Progenitor cell of endocrine pancreas (in vitro differentiated cells): ENCODE data around the gene ARHGAP26. TPM values are rescaled to one million over a fixed set of nuclear protein-coding genes. Genes with fewer than 3 reads are reported as not detected.

Experiments
- DNase-seq: peaks from one replicate; pipeline ENCODE4 v3.0.0; 2021; ENCODE audit warnings: low spot score; ENCODE audit not compliant: unreplicated experiment
- H3K27ac Mint-ChIP-seq: 2 replicates; pipeline ENCODE4 v1.8.0; 2021; ENCODE audit warnings: mild to moderate bottlenecking, moderate library complexity, mixed read lengths
- H3K27me3 Mint-ChIP-seq: 2 replicates; pipeline ENCODE4 v1.8.0; 2021; ENCODE audit warnings: mixed read lengths
- H3K36me3 Mint-ChIP-seq: 2 replicates; pipeline ENCODE4 v1.8.0; 2022; ENCODE audit warnings: mixed read lengths; ENCODE audit not compliant: insufficient read depth
- H3K4me1 Mint-ChIP-seq: 2 replicates; pipeline ENCODE4 v1.8.0; 2021; ENCODE audit warnings: low read depth, mixed read lengths
- H3K4me3 Mint-ChIP-seq: 2 replicates; pipeline ENCODE4 v1.8.0; 2021; ENCODE audit warnings: low read depth, mild to moderate bottlenecking, moderate library complexity, mixed read lengths
- H3K9me3 Mint-ChIP-seq: 2 replicates; pipeline ENCODE4 v1.8.0; 2021; ENCODE audit warnings: low read depth, mixed read lengths
- total RNA-seq: library from RNA; stranded (reverse); gene quantifications from 2 replicates; pipeline ENCODE4 v1.2.1, GENCODE V29; 2021
- TF ChIP-seq, protein P1 (sequence below): fragments of 200-600 bp; sonication (generic); IDR thresholded peaks from one replicate; pipeline ENCODE4 v1.5.0; 2021; ENCODE audit warnings: antibody characterized with exemption, mild to moderate bottlenecking; ENCODE audit not compliant: unreplicated experiment

ARHGAP26 gene
- total RNA-seq, 1 donor from 2014 or later: 21.3 TPM

DNA sequence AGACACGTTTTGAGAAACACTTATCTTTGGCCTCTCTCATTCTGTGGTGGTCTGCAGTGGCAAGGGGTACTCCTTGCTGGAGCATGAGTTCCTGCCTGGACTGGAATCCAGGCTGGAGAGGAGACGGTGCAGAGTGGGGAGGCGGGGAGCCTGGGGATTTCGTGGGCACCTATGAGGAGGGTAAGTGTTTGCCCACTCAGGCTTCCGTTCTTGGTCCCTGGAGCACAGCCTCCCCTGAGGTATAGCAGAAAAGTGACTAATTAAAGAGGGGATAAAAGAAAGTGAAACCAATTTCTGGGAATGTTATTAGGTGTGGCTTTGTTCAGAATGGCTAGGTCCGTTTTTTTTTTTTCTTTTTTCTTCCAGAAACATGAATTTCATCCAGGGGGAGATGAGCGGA is 90.8 kb downstream of the ARHGAP26 start:
- H3K36me3 Mint-ChIP-seq: no peaks in the 10 kb centered on the region
- H3K4me3 Mint-ChIP-seq: no peak overlapping the region
- H3K4me1 Mint-ChIP-seq: peaks cover 40% of the 10 kb centered on the region
- DNase-seq: no peak
- TF ChIP-seq, protein P1, sequence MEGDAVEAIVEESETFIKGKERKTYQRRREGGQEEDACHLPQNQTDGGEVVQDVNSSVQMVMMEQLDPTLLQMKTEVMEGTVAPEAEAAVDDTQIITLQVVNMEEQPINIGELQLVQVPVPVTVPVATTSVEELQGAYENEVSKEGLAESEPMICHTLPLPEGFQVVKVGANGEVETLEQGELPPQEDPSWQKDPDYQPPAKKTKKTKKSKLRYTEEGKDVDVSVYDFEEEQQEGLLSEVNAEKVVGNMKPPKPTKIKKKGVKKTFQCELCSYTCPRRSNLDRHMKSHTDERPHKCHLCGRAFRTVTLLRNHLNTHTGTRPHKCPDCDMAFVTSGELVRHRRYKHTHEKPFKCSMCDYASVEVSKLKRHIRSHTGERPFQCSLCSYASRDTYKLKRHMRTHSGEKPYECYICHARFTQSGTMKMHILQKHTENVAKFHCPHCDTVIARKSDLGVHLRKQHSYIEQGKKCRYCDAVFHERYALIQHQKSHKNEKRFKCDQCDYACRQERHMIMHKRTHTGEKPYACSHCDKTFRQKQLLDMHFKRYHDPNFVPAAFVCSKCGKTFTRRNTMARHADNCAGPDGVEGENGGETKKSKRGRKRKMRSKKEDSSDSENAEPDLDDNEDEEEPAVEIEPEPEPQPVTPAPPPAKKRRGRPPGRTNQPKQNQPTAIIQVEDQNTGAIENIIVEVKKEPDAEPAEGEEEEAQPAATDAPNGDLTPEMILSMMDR: no peak
- no peaks in the 10 kb centered on the region for H3K27me3 Mint-ChIP-seq
- peak overlapping the region; percentile 50 for H3K27ac Mint-ChIP-seq
- H3K9me3 Mint-ChIP-seq: no peaks in the 10 kb centered on the region

DNA sequence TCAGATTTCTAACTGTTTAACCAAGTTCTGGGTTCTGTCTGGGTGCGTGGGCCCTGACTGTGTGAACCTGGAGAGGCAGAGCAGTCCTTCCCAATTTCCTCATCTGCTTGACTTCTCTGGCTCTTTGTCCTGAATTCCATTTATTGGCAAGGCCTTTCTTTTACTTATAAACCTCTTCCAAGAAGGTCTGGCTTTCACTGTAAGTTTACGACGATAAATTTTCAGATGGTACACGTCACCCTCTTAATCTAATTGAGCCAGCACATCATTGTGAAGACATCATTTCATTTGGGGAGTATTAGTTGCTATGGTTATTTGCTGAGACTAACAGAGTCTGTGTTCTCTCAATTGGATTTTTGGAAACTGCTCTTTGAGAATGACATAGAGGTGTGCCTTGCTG is 92.4 kb downstream of the ARHGAP26 start:
- Mint-ChIP-seq H3K4me3 (no peak overlapping the region), H3K9me3 (no peaks in the 10 kb centered on the region), H3K36me3 (no peaks in the 10 kb centered on the region), H3K27me3 (no peaks in the 10 kb centered on the region), H3K27ac (peak overlapping the region; percentile 19), H3K4me1 (peaks cover 43% of the 10 kb centered on the region)
- DNase-seq: no peak
- TF ChIP-seq, protein P1: no peak

DNA sequence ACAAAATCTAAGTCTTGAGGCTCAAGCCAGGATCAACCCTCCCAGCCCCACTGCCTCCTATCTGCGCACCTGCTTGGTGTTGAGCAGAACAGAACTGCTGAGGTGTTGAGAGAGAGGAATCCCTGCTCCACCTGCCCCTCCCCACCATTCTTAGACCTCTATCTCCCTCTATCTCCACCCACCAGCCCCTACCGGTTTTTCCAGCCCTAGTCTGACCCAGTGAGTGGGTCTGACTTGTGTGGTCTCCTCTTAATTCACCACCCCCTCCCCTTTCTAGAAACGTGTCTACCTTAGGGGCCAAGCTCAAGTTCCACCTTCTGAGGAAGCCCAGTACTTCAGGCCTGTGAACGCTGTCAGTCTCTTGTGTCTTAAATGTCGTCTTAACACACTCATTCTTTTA is 93.7 kb downstream of the ARHGAP26 start:
- Mint-ChIP-seq H3K9me3 (no peaks in the 10 kb centered on the region), H3K4me3 (peak overlapping the region; percentile 5), H3K4me1 (peaks cover 40% of the 10 kb centered on the region), H3K27me3 (no peaks in the 10 kb centered on the region), H3K27ac (peak overlapping the region; percentile 43), H3K36me3 (no peaks in the 10 kb centered on the region)
- DNase-seq: no peak
- TF ChIP-seq, protein P1: no peak

DNA sequence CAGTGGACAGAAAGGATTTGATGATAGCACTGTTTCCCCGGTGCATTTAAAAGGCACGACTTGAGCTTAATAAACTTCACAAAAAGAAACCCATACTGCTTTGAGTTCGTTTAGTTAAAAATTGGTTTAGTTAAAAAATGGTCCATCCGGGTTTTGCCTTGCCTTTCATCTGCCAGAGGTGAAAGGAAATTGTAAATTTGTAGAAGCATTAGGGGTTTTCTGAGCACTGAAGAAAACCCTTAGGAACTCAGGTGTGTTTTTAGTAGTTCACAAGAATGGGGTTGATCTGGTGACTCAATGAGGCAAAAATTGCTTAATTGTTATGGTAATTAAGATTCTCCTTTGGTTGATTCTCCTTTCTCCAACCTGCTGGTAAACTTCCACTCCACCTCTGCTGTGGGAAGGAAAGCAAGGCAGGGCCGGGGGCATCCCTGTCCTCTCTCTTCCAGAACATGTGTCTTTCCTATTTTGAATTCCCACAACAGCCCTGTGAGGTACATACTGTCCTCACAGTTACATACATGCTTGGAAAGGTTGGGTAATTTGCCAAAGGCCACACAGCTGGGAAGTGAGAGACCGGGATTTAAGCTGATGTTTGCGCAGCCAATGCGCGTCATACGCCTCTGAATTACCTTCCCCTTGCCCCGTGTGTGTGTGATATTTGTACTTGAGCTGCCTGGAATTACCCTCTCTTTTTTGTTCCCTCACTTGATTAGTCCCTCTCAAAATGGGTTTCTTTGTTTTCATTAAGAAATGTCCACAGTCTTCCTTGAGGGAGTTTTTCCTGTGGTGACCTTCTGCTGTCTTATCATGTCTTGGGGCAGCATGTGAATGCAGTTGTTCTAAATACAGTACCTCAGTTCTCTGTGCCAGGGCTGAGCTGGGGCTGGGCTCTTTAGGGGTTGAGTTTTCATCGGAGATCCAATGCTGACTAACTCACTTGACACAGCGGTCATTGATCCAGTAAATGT is 94.4 kb downstream of the ARHGAP26 start:
- no peaks in the 10 kb centered on the region for H3K36me3 Mint-ChIP-seq
- no peak for DNase-seq
- peaks cover 40% of the 10 kb centered on the region for H3K4me1 Mint-ChIP-seq
- no peaks in the 10 kb centered on the region for H3K9me3 Mint-ChIP-seq
- TF ChIP-seq, protein P1: no peak
- H3K4me3 Mint-ChIP-seq: no peak overlapping the region
- H3K27ac Mint-ChIP-seq: peak overlapping the region; percentile 43
- H3K27me3 Mint-ChIP-seq: no peaks in the 10 kb centered on the region

- Mint-ChIP-seq H3K4me3 (no peak overlapping the region), H3K36me3 (no peaks in the 10 kb centered on the region), H3K27me3 (no peaks in the 10 kb centered on the region), H3K9me3 (no peaks in the 10 kb centered on the region), H3K4me1 (peaks cover 40% of the 10 kb centered on the region), H3K27ac (no peak overlapping the region)
- TF ChIP-seq, protein P1: no peak
- no peak for DNase-seq
Measured at GRCh38 chr5:142865631-142866030, 95.5 kb downstream of the ARHGAP26 start.
